ENCODE data around the gene ABCC6.
"Not testable (repeated sequence)": the region's sequence is repeated elsewhere in the genome, so short reads cannot be mapped to it uniquely, and the experiment has no call there.

ABCC6 gene

GRCh38 chr16:16222850-16223661 lies at the start of gene ABCC6:
ABCC6 (minus strand) TSS chr16:16223494; CDS start chr16:16223434, 60 bp downstream.
- DNase-seq (ENCODE audit: low read depth), result not testable (repeated sequence)

- not testable (repeated sequence) for DNase-seq (ENCODE audit: low read depth)
Measured at GRCh38 chr16:16272573-16273221, 49.4 kb upstream of the ABCC6 start.

GRCh38 chr16:16271658-16272057 lies 48.4 kb upstream of the ABCC6 start:
- DNase-seq (ENCODE audit: low read depth), result not testable (repeated sequence)

- not testable (repeated sequence) for DNase-seq (ENCODE audit: low read depth)
Measured at GRCh38 chr16:16268185-16268808, 45.0 kb upstream of the ABCC6 start.

- DNase-seq (ENCODE audit: low read depth), result not testable (repeated sequence)
Measured at GRCh38 chr16:16267708-16268107, 44.4 kb upstream of the ABCC6 start.

GRCh38 chr16:16265044-16265443 lies 41.8 kb upstream of the ABCC6 start:
- not testable (repeated sequence) for DNase-seq (ENCODE audit: low read depth)

- DNase-seq (ENCODE audit: low read depth), result not testable (repeated sequence)
Measured at GRCh38 chr16:16263947-16264346, 40.7 kb upstream of the ABCC6 start.

- not testable (repeated sequence) for DNase-seq (ENCODE audit: low read depth)
Measured at GRCh38 chr16:16262954-16263555, 39.8 kb upstream of the ABCC6 start.

- DNase-seq (ENCODE audit: low read depth), result not testable (repeated sequence)
Measured at GRCh38 chr16:16259971-16260370, 36.7 kb upstream of the ABCC6 start.

GRCh38 chr16:16258822-16259221 lies 35.5 kb upstream of the ABCC6 start:
- not testable (repeated sequence) for DNase-seq (ENCODE audit: low read depth)

GRCh38 chr16:16257301-16257923 lies 34.1 kb upstream of the ABCC6 start:
- DNase-seq (ENCODE audit: low read depth), result not testable (repeated sequence)

GRCh38 chr16:16252377-16252776 lies 29.1 kb upstream of the ABCC6 start:
- not testable (repeated sequence) for DNase-seq (ENCODE audit: low read depth)

GRCh38 chr16:16249621-16250330 lies 26.5 kb upstream of the ABCC6 start:
- DNase-seq (ENCODE audit: low read depth), result not testable (repeated sequence)

- not testable (repeated sequence) for DNase-seq (ENCODE audit: low read depth)
Measured at GRCh38 chr16:16247439-16247838, 24.1 kb upstream of the ABCC6 start.

- DNase-seq (ENCODE audit: low read depth), result not testable (repeated sequence)
Measured at GRCh38 chr16:16246578-16247262, 23.4 kb upstream of the ABCC6 start.

GRCh38 chr16:16243886-16244285 lies 20.6 kb upstream of the ABCC6 start:
- DNase-seq (ENCODE audit: low read depth), result not testable (repeated sequence)

GRCh38 chr16:16240667-16241066 lies 17.4 kb upstream of the ABCC6 start:
- not testable (repeated sequence) for DNase-seq (ENCODE audit: low read depth)

GRCh38 chr16:16237738-16238137 lies 14.4 kb upstream of the ABCC6 start:
- not testable (repeated sequence) for DNase-seq (ENCODE audit: low read depth)

- not testable (repeated sequence) for DNase-seq (ENCODE audit: low read depth)
Measured at GRCh38 chr16:16237071-16237470, 13.8 kb upstream of the ABCC6 start.

GRCh38 chr16:16232692-16233061 lies 9.4 kb upstream of the ABCC6 start:
- not testable (repeated sequence) for DNase-seq (ENCODE audit: low read depth)
